Gastrocnemius medialis (tissue), 4 donors: ENCODE data around the gene SLC5A6. TPM values are rescaled to one million over a fixed set of nuclear protein-coding genes. Genes with fewer than 3 reads are reported as not detected.

Experiments
- ATAC-seq, 2 donors: fragments of 150-250 bp; one replicate each; pipeline ENCODE4 v1.9.1; 2016
- DNase-seq, 2 donors: peaks; one replicate each; pipeline ENCODE4 v3.0.0-alpha.2; 2019
- H3K27ac ChIP-seq, 4 donors: fragments of 200-600 bp; sonication (generic); 1 replicate in 1 of 4; 2 replicates in 3 of 4; pipeline ENCODE4 v1.5.1; 2016 to 2018; ENCODE audit warnings: mild to moderate bottlenecking in 2 of 4, moderate library complexity in 1 of 4
- H3K27me3 ChIP-seq, 3 donors: fragments of 200-600 bp; sonication (generic) in 2 of 3; 1 replicate in 1 of 3; 2 replicates in 2 of 3; pipeline versions ENCODE4 v1.5.1 to v1.6.0; 2016 to 2019; ENCODE audit warnings: mild to moderate bottlenecking in 1 of 3, moderate library complexity in 1 of 3
- H3K36me3 ChIP-seq, 2 donors: fragments of 200-600 bp; sonication (generic) in 1 of 2; one replicate each; pipeline ENCODE4 v1.5.1; 2017 to 2018
- H3K4me1 ChIP-seq, 2 donors: fragments of 200-600 bp; sonication (generic) in 1 of 2; one replicate each; pipeline ENCODE4 v1.5.1; 2016 to 2017; ENCODE audit warnings: mild to moderate bottlenecking in 2 of 2
- H3K4me3 ChIP-seq, 4 donors: fragments of 200-600 bp; sonication (generic) in 3 of 4; 1 replicate in 1 of 4; 2 replicates in 3 of 4; pipeline ENCODE4 v1.5.1; 2016 to 2019; ENCODE audit warnings: mild to moderate bottlenecking in 2 of 4
- H3K9me3 ChIP-seq, 3 donors: fragments of 200-600 bp; sonication (generic) in 2 of 3; 1 replicate in 1 of 3; 2 replicates in 2 of 3; pipeline ENCODE4 v1.5.1; 2016 to 2019
- CTCF ChIP-seq, 5 experiments: fragments of 450-650 bp in 3 of 5; fragments of 200-600 bp in 2 of 5; sonication (generic) in 2 of 5; IDR thresholded peaks in 4 of 5; conservative IDR thresholded peaks in 1 of 5; 1 replicate in 4 of 5; 2 replicates in 1 of 5; pipeline ENCODE4 v1.5.1; 2016 to 2019; ENCODE audit warnings: antibody characterized with exemption in 5 of 5, mild to moderate bottlenecking in 3 of 5, moderate library complexity in 3 of 5
- POLR2A ChIP-seq, 2 donors: fragments of 450-650 bp; IDR thresholded peaks; one replicate each; pipeline ENCODE4 v1.6.1; 2017; ENCODE audit warnings: antibody characterized with exemption in 2 of 2, mild to moderate bottlenecking in 2 of 2, moderate library complexity in 2 of 2
- in situ Hi-C, 4 donors: fragments of 200-750 bp; cut with MboI; loops; one replicate each; pipeline versions ENCODE4 v1.15.0 to v1.8.0; 2017; ENCODE audit warnings: low sequenced_read_pairs in 4 of 4
- intact Hi-C: fragments of 100-400 bp; cut with DNase I; formaldehyde crosslinking; loops from one replicate; pipeline ENCODE4 v1.15.1; 2023; ENCODE audit warnings: low total_unique reads
- total RNA-seq, 4 donors: library from RNA; depleted of rRNA; stranded (reverse); fragments of >200 nt; gene quantifications; one replicate each; pipeline versions ENCODE4 v1.1.0 to v1.2.3, GENCODE V29; 2016

Gene SLC5A6
- total RNA-seq, 4 donors from 2014 or later: 19.0 to 46.5 (median 32.5) TPM

- ATAC-seq (no peak), DNase-seq (no peak)
- Histone ChIP-seq H3K36me3 (peaks cover 0 to 3% of the 10 kb centered on the region in 2 donors), H3K4me1 (peaks cover 7% of the 10 kb centered on the region in 2 donors), H3K27ac (no peak overlapping the region), H3K9me3 (no peaks in the 10 kb centered on the region), H3K4me3 (no peak overlapping the region), H3K27me3 (no peaks in the 10 kb centered on the region)
- TF ChIP-seq POLR2A (IDR thresholded peaks at IDR 0.05) (no peak), CTCF (IDR thresholded peaks at IDR 0.05 in 4 of 5, conservative IDR thresholded peaks at IDR 0.05 in 1 of 5) (no peak)
- intact Hi-C loops (no loop called here), in situ Hi-C loops (no loop called here)
Observed at GRCh38 chr2:27249159-27249890, 37.3 kb upstream of the SLC5A6 start.

GRCh38 chr2:27247893-27248292 is 35.8 kb upstream of the SLC5A6 start:
- in situ Hi-C loops: no loop called here
- DNase-seq: no peak

GRCh38 chr2:27245626-27246025 is 33.6 kb upstream of the SLC5A6 start:
- peaks cover 0 to 39% of the 10 kb centered on the region in 2 donors for H3K36me3 ChIP-seq
- in situ Hi-C loops: no loop called here
- no peak for DNase-seq
- TF ChIP-seq CTCF (IDR thresholded peaks at IDR 0.05 in 4 of 5, conservative IDR thresholded peaks at IDR 0.05 in 1 of 5): no peak
- no peak for TF ChIP-seq POLR2A (IDR thresholded peaks at IDR 0.05)
- H3K27me3 ChIP-seq: no peaks in the 10 kb centered on the region
- H3K4me3 ChIP-seq: no peak overlapping the region
- peaks cover 7% of the 10 kb centered on the region in 2 donors for H3K4me1 ChIP-seq
- H3K27ac ChIP-seq: no peak overlapping the region
- no peak for ATAC-seq
- intact Hi-C loops: no loop called here
- no peaks in the 10 kb centered on the region for H3K9me3 ChIP-seq

More at GRCh38 chr2:27247893-27248292, 35.8 kb upstream of the SLC5A6 start:
- H3K27ac ChIP-seq: no peak overlapping the region
- H3K4me3 ChIP-seq: no peak overlapping the region
- no peaks in the 10 kb centered on the region for H3K27me3 ChIP-seq
- peaks cover 0 to 16% of the 10 kb centered on the region in 2 donors for H3K36me3 ChIP-seq
- H3K9me3 ChIP-seq: no peaks in the 10 kb centered on the region
- intact Hi-C loops: no loop called here
- peaks cover 7% of the 10 kb centered on the region in 2 donors for H3K4me1 ChIP-seq
- TF ChIP-seq POLR2A (IDR thresholded peaks at IDR 0.05) (no peak), CTCF (IDR thresholded peaks at IDR 0.05 in 4 of 5, conservative IDR thresholded peaks at IDR 0.05 in 1 of 5) (no peak)
- ATAC-seq: no peak

GRCh38 chr2:27245116-27245515 is 33.0 kb upstream of the SLC5A6 start:
- intact Hi-C loops (no loop called here), in situ Hi-C loops (no loop called here)
- Histone ChIP-seq H3K4me1 (peaks cover 7% of the 10 kb centered on the region in 2 donors), H3K36me3 (peaks cover 0 to 44% of the 10 kb centered on the region in 2 donors), H3K27me3 (no peaks in the 10 kb centered on the region), H3K27ac (no peak overlapping the region), H3K4me3 (no peak overlapping the region), H3K9me3 (no peaks in the 10 kb centered on the region)
- ATAC-seq: no peak
- no peak for TF ChIP-seq POLR2A (IDR thresholded peaks at IDR 0.05)
- DNase-seq: no peak

GRCh38 chr2:27243391-27244130 is 31.5 kb upstream of the SLC5A6 start:
- no peak for TF ChIP-seq CTCF (IDR thresholded peaks at IDR 0.05 in 4 of 5, conservative IDR thresholded peaks at IDR 0.05 in 1 of 5)
- no peak for TF ChIP-seq POLR2A (IDR thresholded peaks at IDR 0.05)
- intact Hi-C loops: no loop called here
- in situ Hi-C loops: no loop called here
- no peak for DNase-seq
- Histone ChIP-seq H3K27ac (no peak overlapping the region), H3K4me3 (no peak overlapping the region), H3K4me1 (peaks cover 7% of the 10 kb centered on the region in 2 donors), H3K9me3 (no peaks in the 10 kb centered on the region), H3K27me3 (no peaks in the 10 kb centered on the region), H3K36me3 (peaks cover 0 to 60% of the 10 kb centered on the region in 2 donors)
- no peak for ATAC-seq
